Adrenal gland (tissue), 12 donors: ENCODE results near the gene CPTP. TPM values are rescaled to one million over a fixed set of nuclear protein-coding genes. Genes with fewer than 3 reads are reported as not detected.

Source experiments
- DNase-seq, 7 donors: peaks; one replicate each; pipeline ENCODE4 v3.0.0-alpha.2; 2019 to 2020
- H3K27ac ChIP-seq, 5 donors: fragments of 200-600 bp; sonication (generic) in 4 of 5; 1 replicate in 3 of 5; 2 replicates in 2 of 5; pipeline versions ENCODE4 v1.5.1 to v1.8.0; 2016 to 2020; ENCODE audit warnings: mild to moderate bottlenecking in 1 of 5
- H3K27me3 ChIP-seq: fragments of 200-600 bp; 2 replicates; pipeline ENCODE4 v1.8.0; 2021
- H3K36me3 ChIP-seq, 2 donors: fragments of 200-600 bp; replicated peaks in 1 of 2; 1 replicate in 1 of 2; 2 replicates in 1 of 2; pipeline versions ENCODE4 v1.5.1 to v1.8.0; 2018 to 2022
- H3K4me1 ChIP-seq, 2 donors: fragments of 200-600 bp; replicated peaks in 1 of 2; 1 replicate in 1 of 2; 2 replicates in 1 of 2; pipeline versions ENCODE4 v1.5.1 to v1.8.0; 2018 to 2021
- H3K4me3 ChIP-seq, 4 donors: fragments of 200-600 bp; sonication (generic) in 3 of 4; one replicate each; pipeline ENCODE4 v1.5.1; 2016 to 2018
- H3K9me3 ChIP-seq, 3 donors: fragments of 200-600 bp; sonication (generic) in 1 of 3; replicated peaks in 1 of 3; 1 replicate in 2 of 3; 2 replicates in 1 of 3; pipeline versions ENCODE4 v1.5.1 to v1.8.0; 2016 to 2021
- POLR2A ChIP-seq, 2 donors: fragments of 450-650 bp; IDR thresholded peaks; one replicate each; pipeline ENCODE4 v1.6.1; 2017; ENCODE audit warnings: antibody characterized with exemption in 2 of 2, mild to moderate bottlenecking in 2 of 2, moderate library complexity in 1 of 2
- WGBS, 4 donors: extraction: QIAGEN DNeasy Blood & Tissue Kit in 2 of 4; methylation state at CpG; one replicate each; pipeline versions ENCODE4 v1.1.5 to v1.1.7; 2013 to 2017; 5-methylcytosine and 5-hydroxymethylcytosine counted together
- intact Hi-C, 2 donors: fragments of 100-400 bp; cut with DNase I; formaldehyde crosslinking; loops; one replicate each; pipeline versions ENCODE4 v1.14.1 to v1.15.0; 2022 to 2023
- polyA plus RNA-seq, 3 donors: library from polyadenylated mRNA; stranded (reverse); fragments of 200-250 nt in 2 of 3; fragments of 350-450 nt in 1 of 3; fragmentation: Illumina TruSeq in 1 of 3; extraction: RNeasy Lipid Tissue Mini Kit (QIAGEN cat#74804) in 1 of 3; gene quantifications; one replicate each; pipeline ENCODE4 v1.2.3, GENCODE V29; 2013 to 2014
- total RNA-seq, 9 donors: library from RNA; depleted of rRNA in 4 of 9; stranded (reverse); fragments of >200 nt in 4 of 9; fragments of 120-200 nt in 1 of 9; fragmentation: NEBNext Ultra II Directional in 1 of 9; extraction: Animal tissue kit (Norgen Biotek cat#: 25700) in 1 of 9; gene quantifications; one replicate each; pipeline versions ENCODE4 v1.1.0 to v1.2.4, GENCODE V29; 2013 to 2023
- TF ChIP-seq, protein P1 (sequence below), 6 experiments: fragments of 450-650 bp in 4 of 6; fragments of 200-600 bp in 2 of 6; sonication (generic) in 1 of 6; IDR thresholded peaks; 1 replicate in 5 of 6; 2 replicates in 1 of 6; pipeline versions ENCODE4 v1.5.1 to v1.8.0; 2016 to 2021; ENCODE audit warnings: antibody characterized with exemption in 6 of 6, mild to moderate bottlenecking in 2 of 6, moderate library complexity in 1 of 6
- donor health status: healthy with polysubstance abuse.
- donor health status: Bipolar disorder and iron deficiency.
- donor health status: DM: yes; HTN: yes; CAD: no.
- donor health status: DM: no; HTN: no; CAD: no.
- donor health status: DM: no; HTN: no; CAD: no.
- donor health status: DM: yes; HTN: yes; CAD: no.

Gene CPTP
- total and polyA plus RNA-seq, 12 donors, result 2.9 to 53.0 (median 29.0) TPM

DNA sequence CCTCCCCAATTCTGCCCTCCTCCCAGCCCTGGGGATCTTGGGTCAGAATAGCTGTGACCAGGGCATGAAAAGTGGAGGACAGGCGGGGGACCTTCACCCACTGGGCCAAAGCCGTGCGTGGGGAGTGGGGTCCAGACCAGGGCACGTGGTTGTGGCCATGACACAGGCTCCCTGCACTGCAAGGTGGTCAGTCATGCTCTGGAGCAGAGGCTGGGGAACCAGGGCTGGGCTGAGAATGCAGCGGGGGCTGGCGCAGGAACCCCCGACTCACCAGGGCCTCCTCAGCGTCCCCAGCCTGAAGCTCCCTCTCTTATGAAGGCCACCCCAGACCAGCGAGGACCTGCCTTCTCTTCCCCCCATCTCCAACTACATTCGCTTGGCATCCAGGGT lies 21.9 kb downstream of the CPTP start:
- Histone ChIP-seq H3K27ac (peak overlapping the region in 3 of 5 donors; percentile 72 to 95 (median 85)), H3K4me3 (peak overlapping the region in 1 of 4 donors; percentile 98), H3K36me3 (no peaks in the 10 kb centered on the region), H3K9me3 (no peaks in the 10 kb centered on the region), H3K4me1 (peaks cover 38 to 43% of the 10 kb centered on the region in 2 donors), H3K27me3 (no peaks in the 10 kb centered on the region)
- TF ChIP-seq, protein P1, sequence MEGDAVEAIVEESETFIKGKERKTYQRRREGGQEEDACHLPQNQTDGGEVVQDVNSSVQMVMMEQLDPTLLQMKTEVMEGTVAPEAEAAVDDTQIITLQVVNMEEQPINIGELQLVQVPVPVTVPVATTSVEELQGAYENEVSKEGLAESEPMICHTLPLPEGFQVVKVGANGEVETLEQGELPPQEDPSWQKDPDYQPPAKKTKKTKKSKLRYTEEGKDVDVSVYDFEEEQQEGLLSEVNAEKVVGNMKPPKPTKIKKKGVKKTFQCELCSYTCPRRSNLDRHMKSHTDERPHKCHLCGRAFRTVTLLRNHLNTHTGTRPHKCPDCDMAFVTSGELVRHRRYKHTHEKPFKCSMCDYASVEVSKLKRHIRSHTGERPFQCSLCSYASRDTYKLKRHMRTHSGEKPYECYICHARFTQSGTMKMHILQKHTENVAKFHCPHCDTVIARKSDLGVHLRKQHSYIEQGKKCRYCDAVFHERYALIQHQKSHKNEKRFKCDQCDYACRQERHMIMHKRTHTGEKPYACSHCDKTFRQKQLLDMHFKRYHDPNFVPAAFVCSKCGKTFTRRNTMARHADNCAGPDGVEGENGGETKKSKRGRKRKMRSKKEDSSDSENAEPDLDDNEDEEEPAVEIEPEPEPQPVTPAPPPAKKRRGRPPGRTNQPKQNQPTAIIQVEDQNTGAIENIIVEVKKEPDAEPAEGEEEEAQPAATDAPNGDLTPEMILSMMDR (IDR thresholded peaks at IDR 0.05), result no peak
- TF ChIP-seq POLR2A (IDR thresholded peaks at IDR 0.05), result no peak
- intact Hi-C loops, result no loop called here
- no peak for DNase-seq
- 56 to 67% (median 62%) methylated on average over 3 to 10 of the region's 10 CpGs; no CpG with 5 or more reads in 1 of the 4 donors for WGBS, 4 donors

DNA sequence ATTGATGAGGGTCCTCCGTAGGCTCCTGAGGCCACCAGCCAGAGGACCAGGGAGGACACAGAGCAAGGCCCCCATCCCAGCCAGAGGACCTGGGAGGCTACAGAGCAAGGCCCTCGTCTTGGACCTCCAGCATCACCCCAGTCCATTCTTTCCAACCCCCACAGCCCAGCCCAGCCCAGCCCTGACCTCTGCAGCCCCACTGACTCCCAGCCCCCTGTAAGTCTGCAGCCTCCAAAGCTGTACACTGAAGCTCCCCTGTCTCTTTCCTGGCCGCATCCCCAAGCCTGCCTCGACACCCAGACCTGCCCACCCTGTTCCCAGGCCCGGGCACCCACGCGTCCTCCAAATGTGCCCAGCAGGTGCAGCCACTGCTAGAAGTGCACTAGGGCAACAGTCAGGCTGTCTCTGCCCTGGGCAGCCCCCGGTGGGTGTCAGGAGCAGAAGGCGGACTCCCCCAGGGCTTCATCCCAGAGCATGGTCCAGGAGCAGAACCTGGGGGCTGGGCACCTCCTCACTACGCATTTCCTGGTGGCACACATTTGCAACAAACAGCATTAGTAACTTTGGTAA lies 22.5 kb downstream of the CPTP start:
- intact Hi-C loops, result no loop called here
- Histone ChIP-seq H3K4me3 (peak overlapping the region in 1 of 4 donors; percentile 98), H3K27ac (peak overlapping the region; percentile 60 to 95 (median 75)), H3K27me3 (no peaks in the 10 kb centered on the region), H3K9me3 (no peaks in the 10 kb centered on the region), H3K4me1 (peaks cover 42 to 43% of the 10 kb centered on the region in 2 donors), H3K36me3 (no peaks in the 10 kb centered on the region)
- no peak for DNase-seq
- WGBS, 4 donors, result 60 to 77% (median 61%) methylated on average over 5 to 10 of the region's 10 CpGs
- no peak for TF ChIP-seq POLR2A (IDR thresholded peaks at IDR 0.05)

DNA sequence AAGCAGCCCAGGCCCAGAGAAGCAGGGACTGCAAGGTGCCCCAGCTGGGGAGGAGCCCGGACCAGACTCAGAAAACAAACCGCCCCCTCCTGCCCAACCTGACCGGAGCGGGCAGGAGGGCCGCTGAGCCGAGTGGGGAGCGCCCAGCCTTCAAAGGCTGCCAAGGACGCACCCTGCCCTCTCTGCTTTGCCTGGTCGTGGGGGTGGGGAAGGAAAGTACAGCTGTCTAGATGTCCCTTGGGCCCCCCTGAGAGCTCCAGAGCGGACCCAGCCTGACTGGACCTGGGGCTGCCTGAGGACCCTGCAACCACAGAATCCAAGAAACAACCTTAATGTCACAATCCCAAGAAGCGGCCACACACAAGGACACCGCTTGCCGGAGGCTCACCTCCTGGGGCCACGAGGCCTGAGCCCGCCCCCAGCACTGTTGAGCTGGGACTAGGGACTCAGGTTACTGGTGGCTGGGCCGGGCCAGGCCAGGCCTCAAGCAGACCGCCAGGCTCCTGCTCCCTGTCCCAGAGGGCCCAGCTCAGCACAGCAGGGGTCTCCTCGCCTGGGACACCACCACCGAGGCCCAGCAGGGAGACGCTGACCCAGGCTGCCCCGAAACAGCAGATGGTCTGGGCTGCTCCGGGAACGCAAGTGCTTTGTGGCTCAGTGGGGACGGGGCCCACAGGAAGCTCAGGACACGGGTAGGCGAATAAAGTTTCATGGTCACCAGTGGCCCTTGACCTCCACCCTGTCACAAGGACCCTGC lies 23.2 kb downstream of the CPTP start:
- peak in 6 of 7 donors; percentile 69 to 80 (median 76) for DNase-seq
- H3K27ac ChIP-seq, result peak overlapping the region; percentile 60 to 95 (median 75)
- H3K4me1 ChIP-seq, result peaks cover 42 to 43% of the 10 kb centered on the region in 2 donors
- H3K36me3 ChIP-seq, result no peaks in the 10 kb centered on the region
- TF ChIP-seq, protein P1 (IDR thresholded peaks at IDR 0.05), result no peak
- TF ChIP-seq POLR2A (IDR thresholded peaks at IDR 0.05), result peak in 1 of 2 donors; percentile 76
- no peaks in the 10 kb centered on the region for H3K27me3 ChIP-seq
- H3K4me3 ChIP-seq, result peak overlapping the region in 3 of 4 donors; percentile 47 to 98 (median 50)
- H3K9me3 ChIP-seq, result no peaks in the 10 kb centered on the region
- intact Hi-C loops, result no loop called here
- 23 to 32% (median 28%) methylated on average over 10 to 26 of the region's 26 CpGs for WGBS, 4 donors

DNA sequence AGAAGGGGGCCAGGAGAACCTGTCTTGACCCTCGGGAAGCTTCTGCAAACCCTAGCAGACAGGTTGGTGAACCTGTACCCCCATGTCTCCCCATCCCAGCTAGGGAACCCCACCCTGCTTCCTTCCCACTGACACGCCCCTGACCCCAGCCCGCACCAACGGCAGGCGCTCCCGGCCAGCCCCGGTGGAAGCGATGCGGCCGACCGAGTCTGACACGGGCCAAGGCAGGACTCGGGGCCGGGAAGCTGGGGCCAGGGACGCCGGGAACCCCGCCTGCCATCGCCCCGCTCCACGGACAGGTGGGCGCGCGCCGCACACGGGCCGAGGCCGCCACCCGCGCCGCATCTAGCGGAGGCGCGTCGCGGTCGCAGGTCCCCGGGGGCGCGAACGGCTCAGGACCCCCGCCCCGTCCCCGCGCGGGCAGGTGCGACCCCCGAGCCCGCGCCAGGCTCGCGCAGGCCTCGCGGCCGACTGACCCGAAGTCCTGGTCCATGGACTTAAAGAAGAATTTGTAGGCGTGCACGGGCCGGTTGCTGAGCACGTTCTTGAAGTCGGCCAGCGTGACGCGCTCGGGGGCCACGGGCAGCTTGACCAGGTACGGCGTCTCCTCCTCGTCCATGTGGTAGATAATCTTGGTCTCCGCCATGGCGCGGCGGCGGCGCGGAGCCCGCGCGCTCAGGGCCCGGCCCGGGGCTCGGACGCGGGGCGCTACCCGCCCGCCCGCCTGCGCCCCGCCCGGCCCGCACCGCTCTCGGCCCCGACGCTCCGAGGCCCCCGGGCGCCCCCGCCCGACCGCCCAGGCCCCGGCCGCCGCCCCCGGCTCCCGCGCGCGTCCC lies 24.0 kb downstream of the CPTP start:
- intact Hi-C loops, result no loop called here
- Histone ChIP-seq H3K4me1 (peaks cover 42 to 43% of the 10 kb centered on the region in 2 donors), H3K4me3 (peak overlapping the region; percentile 35 to 98 (median 48)), H3K27me3 (peaks cover 7% of the 10 kb centered on the region), H3K36me3 (no peaks in the 10 kb centered on the region), H3K9me3 (no peaks in the 10 kb centered on the region), H3K27ac (peak overlapping the region; percentile 60 to 95 (median 75))
- no peak for TF ChIP-seq POLR2A (IDR thresholded peaks at IDR 0.05)
- TF ChIP-seq, protein P1 (IDR thresholded peaks at IDR 0.05), result no peak
- 0 to 1% methylated on average over 91 to 109 of the region's 109 CpGs; no CpG with 5 or more reads in 2 of the 4 donors for WGBS, 4 donors
- DNase-seq, result peak in 4 of 7 donors; percentile 68 to 82 (median 72)
